SH-SY5Y (cell line): Measurements from ENCODE around the gene DMGDH.

Experiments
- GATA2 ChIP-seq: IDR thresholded peaks from 2 replicates; pipeline ENCODE4 v1.6.1; 2011; ENCODE audit warnings: mild to moderate bottlenecking, low read depth, low read length
- GATA3 ChIP-seq: IDR thresholded peaks from 2 replicates; pipeline ENCODE4 v1.6.1; 2011; ENCODE audit warnings: low read depth, mild to moderate bottlenecking, low read length, moderate library complexity

Gene DMGDH

GRCh38 chr5:78979909-78980308 is 89.6 kb downstream of the DMGDH start:
- TF ChIP-seq GATA3 (no peak), GATA2 (no peak)

- TF ChIP-seq GATA2 (no peak), GATA3 (no peak)
Measured at GRCh38 chr5:78979117-78979742, 90.2 kb downstream of the DMGDH start.

DNA sequence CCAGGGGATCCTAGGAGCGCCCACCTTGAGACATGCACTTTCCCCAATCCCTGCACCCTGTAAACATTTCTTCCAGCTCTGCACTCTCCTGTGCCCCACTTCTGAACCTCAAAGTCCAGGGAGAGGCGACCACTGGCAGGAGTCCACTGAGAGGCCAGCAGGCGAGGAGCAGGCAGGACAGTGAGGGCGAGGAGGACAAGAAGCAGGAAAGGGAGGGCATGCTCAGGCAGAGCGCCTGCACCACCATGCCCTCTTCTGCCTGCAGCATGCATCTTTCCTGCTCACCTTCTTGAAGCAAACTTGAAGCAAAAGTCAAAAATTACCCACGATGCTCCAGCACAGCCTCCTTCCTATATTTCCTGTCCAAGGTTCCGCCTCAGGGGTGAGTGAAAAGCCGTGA is 94.4 kb downstream of the DMGDH start:
- TF ChIP-seq GATA3 (no peak), GATA2 (no peak)

DNA sequence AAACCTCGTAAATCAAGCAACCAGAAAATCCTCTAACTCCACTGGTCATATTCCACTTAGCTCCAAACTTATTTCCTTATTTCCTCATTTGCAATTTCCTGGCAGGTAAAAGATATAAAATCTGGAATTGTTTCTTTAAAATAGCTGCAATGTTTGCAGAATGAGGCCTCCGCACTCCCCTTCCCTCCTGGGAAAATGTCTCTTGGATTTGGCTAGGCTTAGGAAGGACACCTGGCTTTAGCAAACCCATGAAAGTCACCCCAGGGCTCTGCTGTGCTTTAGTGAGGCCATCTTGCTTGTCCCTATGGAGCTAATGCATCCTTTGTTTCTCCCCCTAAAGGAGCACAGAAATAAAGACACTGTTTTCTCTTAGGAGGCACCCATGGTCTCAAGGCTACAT is 94.9 kb downstream of the DMGDH start:
- no peak for TF ChIP-seq GATA3
- no peak for TF ChIP-seq GATA2

GRCh38 chr5:78974011-78974410 is 95.5 kb downstream of the DMGDH start:
- TF ChIP-seq GATA3 (no peak), GATA2 (no peak)

DNA sequence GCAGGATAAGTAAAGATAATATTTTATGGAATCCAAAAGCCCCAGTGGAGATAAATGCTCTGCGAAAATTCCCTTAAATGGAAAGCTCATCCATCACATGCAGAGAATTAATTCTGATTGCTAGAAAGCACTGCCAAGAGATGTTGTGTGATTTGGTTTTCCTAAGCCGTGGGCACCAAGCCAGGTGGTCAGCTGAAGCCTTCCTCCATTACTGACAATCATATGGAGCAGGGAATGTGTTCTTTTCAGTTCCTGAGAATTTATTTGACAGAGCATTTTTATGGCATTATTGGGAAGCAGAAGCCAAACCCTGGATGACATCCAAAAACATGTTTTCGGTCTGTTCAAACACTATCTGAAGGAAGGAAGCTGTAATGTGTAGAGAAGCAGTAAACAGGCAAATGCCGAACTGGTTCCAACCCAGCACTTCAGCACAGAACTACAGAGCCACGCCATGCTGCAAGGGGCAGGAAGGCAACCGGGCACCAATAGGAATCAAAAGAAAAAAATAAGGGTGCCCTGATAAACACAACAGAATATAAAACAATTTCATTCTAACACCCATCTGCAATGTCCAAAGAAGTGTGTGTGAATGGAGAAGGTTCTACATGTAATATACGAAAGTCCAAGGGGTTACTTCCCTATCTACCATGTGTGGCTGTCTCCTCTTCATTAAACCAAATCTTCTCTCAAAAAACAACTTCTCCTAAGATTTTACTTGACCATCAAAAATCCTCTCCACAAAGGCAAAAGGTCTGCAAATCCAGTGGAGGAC is 96.6 kb downstream of the DMGDH start:
- TF ChIP-seq GATA2 (peak; percentile 78), GATA3 (no peak)

- TF ChIP-seq GATA2 (no peak), GATA3 (no peak)
Measured at GRCh38 chr5:78971998-78972397, 97.5 kb downstream of the DMGDH start.

DNA sequence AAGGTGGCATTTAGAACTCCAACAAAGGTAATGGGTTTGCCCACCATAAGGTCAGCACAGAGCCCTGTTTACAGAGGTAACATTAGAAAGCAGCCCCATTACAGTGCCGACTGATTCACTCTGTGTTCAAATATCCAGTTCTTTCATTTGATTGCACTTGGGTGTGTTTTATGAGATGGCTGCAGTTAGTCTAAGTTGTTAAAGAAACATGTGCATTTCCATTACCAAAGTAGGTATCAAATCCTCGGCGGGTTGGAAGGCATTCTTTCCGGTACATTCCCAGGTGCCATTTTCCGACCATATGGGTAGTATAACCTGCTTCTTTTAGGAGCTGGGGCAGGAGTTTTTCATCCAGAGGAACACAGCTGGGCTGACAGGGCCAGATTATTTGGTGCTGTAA is 100.7 kb downstream of the DMGDH start:
- TF ChIP-seq GATA3 (no peak), GATA2 (no peak)

DNA sequence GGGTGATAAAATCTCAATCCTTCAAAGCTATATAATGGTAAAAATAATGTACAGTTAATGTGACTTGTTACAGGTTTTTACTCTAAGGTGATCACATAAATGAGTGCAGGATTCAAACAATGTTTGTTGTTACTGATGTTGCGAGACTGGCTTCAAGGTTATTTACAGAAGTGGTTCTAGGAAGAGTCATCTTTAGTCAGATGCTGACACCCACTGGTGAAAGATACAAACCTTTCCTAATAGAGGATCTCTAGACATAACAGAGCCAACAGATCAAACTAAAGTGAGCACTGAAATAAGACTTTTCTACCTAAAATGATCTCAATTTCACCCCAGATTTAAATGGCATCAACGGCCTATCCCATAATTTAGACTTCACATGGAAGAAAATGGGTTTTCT is 104.6 kb downstream of the DMGDH start:
- no peak for TF ChIP-seq GATA3
- TF ChIP-seq GATA2: no peak

DNA sequence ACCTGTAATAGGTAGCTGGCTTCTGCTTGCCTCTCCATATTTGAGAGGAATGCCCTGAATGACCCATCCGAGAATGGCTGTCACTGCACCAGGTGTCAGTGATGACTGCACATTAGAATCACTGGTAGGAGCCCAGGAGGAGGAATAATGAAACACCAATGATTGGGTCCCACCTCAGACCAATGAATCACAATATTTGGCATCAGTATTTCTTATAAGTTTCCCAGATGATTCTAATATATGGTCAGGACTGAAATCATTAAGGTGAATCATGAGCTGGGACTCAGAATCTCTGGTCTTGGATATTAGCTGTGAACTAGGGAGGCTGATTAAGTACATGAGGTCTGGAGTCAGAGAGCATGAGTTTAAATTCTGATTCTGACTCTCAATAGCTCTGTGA is 107.7 kb downstream of the DMGDH start:
- no peak for TF ChIP-seq GATA3
- TF ChIP-seq GATA2: no peak

DNA sequence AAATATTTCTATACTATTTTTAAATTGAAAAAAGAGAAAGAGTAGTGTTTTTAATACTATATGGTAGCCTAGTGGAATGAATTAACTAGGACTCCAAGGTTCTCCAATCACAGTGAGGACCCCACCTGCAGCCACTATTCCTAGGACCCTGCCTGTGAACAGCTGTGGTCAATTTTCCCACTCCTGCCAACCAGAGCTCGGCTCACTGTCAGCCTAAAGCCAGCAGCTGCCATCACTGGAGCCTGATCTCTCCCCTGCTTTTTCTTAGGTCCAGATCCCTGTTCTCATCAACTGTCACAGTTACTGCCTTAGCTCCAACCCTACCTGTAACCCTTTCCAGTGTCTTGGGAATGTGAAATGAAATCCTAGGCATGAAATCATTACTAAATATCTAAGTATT is 109.7 kb downstream of the DMGDH start:
- TF ChIP-seq GATA3 (no peak), GATA2 (no peak)

DNA sequence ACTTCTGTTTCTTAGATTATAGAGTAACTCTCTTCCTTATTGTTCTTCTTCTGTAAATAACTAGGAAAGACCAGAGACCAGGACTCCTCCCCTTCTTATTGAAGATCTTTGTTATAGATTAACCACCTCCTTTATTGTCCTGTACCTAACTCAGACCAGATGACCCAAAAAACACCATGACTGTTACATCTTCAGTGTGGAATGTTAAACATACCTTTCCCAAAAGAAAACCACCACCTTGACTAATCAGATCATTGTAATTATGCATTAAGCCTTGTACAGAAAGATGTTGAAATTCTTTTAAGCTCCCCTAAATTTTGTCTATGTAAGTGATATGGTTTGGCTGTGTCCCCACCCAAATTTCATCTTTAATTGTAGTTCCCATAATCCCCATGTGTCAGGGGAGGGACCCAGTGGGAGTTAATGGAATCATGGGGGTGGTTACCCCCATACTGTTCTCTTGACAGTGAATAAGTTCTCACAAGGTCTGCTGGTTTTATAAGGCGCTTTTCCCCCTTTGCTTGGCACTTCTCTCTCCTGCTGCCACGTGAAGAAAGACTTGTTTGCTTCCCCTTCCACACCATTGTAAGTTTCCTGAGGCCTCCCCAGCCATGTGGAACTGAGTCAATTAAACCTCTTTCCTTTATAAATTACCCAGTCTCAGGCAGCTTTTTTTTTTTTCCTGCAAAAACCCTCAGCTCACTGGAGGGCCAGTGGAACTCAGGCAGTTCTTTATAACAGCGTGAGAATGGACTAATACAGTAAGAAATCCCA is 110.6 kb downstream of the DMGDH start:
- no peak for TF ChIP-seq GATA3
- no peak for TF ChIP-seq GATA2

DNA sequence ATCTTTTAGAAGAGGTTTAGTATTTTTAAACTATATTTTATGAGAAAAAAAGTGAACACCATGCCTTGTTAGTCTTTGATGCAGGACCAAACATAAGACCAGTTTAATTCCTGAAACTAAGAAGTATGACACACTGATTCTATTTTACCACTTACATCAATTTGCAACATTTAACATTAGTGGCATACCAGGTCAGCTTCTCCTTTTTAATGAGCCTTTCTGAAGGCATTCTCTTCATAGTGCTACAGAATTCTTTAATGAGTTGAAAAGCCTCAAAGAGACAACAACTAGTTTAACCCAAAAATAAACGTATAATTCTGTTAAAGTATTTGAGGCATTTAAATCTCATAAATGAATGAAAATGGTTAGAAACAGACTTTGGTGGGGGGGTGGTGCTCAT is 112.6 kb downstream of the DMGDH start:
- TF ChIP-seq GATA2: no peak
- no peak for TF ChIP-seq GATA3

- TF ChIP-seq GATA3 (no peak), GATA2 (no peak)
Measured at GRCh38 chr5:78953092-78953800, 116.2 kb downstream of the DMGDH start.
